SJCRH30 (cell line): Measurements from ENCODE around the gene GRIK3. TPM values are rescaled to one million over a fixed set of nuclear protein-coding genes. Genes with fewer than 3 reads are reported as not detected.
A peak's percentile ranks its signal among the peaks of the same experiment; 100 is the strongest.

Source experiments
- DNase-seq, 2 experiments: peaks; one replicate each; pipeline ENCODE4 v3.0.0-alpha.2; 2015 to 2020
- H3K27ac ChIP-seq: fragments of 250-450 bp; sonication (Bioruptor Pico); 2 replicates; pipeline ENCODE4 v1.5.1; 2020; ENCODE audit warnings: mild to moderate bottlenecking, moderate library complexity
- H3K27me3 ChIP-seq: fragments of 250-450 bp; sonication (Bioruptor Pico); 2 replicates; pipeline ENCODE4 v1.5.1; 2020; ENCODE audit warnings: mild to moderate bottlenecking, moderate library complexity
- H3K36me3 ChIP-seq: fragments of 250-450 bp; sonication (Bioruptor Pico); 2 replicates; pipeline ENCODE4 v1.5.1; 2020; ENCODE audit warnings: mild to moderate bottlenecking, moderate library complexity
- H3K4me1 ChIP-seq: fragments of 250-450 bp; sonication (Bioruptor Pico); 2 replicates; pipeline ENCODE4 v1.5.1; 2020; ENCODE audit warnings: mild to moderate bottlenecking, moderate library complexity
- H3K4me3 ChIP-seq: fragments of 250-450 bp; sonication (Bioruptor Pico); 2 replicates; pipeline ENCODE4 v1.5.1; 2020; ENCODE audit warnings: mild to moderate bottlenecking, moderate library complexity
- H3K9me3 ChIP-seq: fragments of 250-450 bp; sonication (Bioruptor Pico); replicated peaks from 2 replicates; pipeline ENCODE4 v1.5.1; 2020; ENCODE audit warnings: mild to moderate bottlenecking, moderate library complexity
- total RNA-seq: library from RNA; depleted of rRNA; stranded (reverse); fragments of >200 nt; shearing (Covaris generic); gene quantifications from 2 replicates; pipeline ENCODE4 v1.2.3, GENCODE V29; 2014

Gene GRIK3
- total RNA-seq, 1 experiment from 2014 or later = not detected

DNA sequence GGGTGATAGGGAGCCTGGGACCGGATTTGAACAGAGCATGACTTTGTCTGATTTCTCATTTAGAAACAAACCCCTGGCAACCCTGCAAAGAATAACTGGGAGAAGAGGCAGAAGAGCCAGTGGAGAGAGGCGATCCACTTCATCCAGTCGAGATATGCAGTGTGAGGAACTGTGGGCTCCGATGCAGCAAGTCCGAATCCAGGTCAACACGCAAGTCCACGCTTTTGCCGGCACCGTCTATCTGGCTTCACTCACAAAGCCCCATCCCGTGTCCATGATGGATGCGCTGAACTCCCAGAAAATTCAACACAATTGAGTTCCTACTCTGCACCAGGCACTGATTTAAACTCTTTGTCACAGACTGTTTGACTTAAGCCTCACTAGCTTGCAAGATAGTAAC lies 191.3 kb downstream of the GRIK3 start:
- no peaks in the 10 kb centered on the region for H3K4me1 ChIP-seq

DNA sequence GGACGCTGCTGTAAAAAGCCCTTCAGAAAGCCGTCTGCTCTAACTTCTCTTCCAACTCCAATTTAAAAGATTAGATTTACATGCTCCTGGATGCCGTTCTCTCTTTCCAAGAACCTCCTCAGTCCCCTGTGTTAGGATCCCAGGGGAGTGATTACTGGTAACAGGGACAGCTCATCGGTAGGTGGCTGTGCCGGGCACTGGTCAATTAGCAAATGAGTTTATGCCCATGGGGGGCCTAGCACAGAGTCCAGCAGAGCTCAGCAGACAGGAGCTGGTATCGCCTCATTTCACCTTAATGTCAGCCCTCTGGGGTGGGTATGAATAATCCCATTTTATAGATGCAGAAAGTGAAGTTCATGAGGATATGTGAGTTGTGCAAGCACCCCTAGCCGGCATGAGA lies 191.9 kb downstream of the GRIK3 start:
- Histone ChIP-seq H3K27me3 (peaks cover 18% of the 10 kb centered on the region), H3K4me3 (no peak overlapping the region), H3K9me3 (no peaks in the 10 kb centered on the region), H3K4me1 (no peaks in the 10 kb centered on the region), H3K27ac (no peak overlapping the region), H3K36me3 (no peaks in the 10 kb centered on the region)
- DNase-seq = no peak

More for the DNA sequence above, 191.3 kb downstream of the GRIK3 start:
- Histone ChIP-seq H3K27ac (no peak overlapping the region), H3K36me3 (no peaks in the 10 kb centered on the region), H3K9me3 (no peaks in the 10 kb centered on the region), H3K27me3 (peaks cover 18% of the 10 kb centered on the region), H3K4me3 (no peak overlapping the region)
- no peak for DNase-seq

DNA sequence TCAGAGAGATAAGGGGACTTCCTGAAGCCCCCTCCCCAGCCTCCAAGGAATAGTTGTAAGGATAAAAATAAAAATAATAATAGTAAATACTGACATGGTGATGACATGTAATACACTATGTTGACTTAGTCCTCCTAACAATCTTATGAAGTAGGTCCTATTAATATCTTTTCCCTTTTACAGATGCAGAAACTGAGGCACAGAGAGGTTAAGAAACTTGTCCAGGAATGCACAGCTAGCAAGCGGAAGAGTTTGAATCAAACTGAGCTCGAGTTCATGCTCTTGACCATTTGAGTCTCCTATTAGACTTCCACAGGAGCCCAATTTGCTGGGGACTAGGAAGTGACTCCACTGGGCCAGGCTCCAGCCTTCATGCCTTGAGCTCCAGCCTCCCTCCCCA lies 194.8 kb downstream of the GRIK3 start:
- no peaks in the 10 kb centered on the region for H3K36me3 ChIP-seq
- H3K4me3 ChIP-seq = no peak overlapping the region
- DNase-seq = no peak

DNA sequence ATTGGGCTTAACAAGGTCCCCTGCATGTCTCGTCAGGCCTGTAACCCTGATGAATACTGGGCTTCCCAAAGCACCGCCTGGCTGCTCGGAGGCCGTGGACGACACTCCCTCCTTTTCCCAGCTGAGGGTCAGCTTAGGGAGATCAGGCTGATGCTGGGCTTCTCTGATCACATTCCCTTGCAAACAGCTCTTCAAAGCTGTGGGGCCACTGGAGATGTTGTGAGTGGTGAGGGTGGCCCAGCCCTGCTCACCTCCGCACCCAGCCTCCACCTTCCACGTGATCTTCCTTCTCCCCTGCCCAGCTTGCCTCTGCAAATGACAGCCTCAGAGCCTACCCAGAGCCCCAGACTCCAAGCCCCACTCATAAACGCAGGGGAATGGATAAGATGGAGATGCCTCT lies 195.4 kb downstream of the GRIK3 start:
- no peak for DNase-seq
- H3K9me3 ChIP-seq = no peaks in the 10 kb centered on the region
- H3K4me3 ChIP-seq = no peak overlapping the region
- no peaks in the 10 kb centered on the region for H3K36me3 ChIP-seq
- no peak overlapping the region for H3K27ac ChIP-seq
- peaks cover 22% of the 10 kb centered on the region for H3K27me3 ChIP-seq
- no peaks in the 10 kb centered on the region for H3K4me1 ChIP-seq

More for the DNA sequence above, 194.8 kb downstream of the GRIK3 start:
- Histone ChIP-seq H3K4me1 (no peaks in the 10 kb centered on the region), H3K27ac (no peak overlapping the region), H3K9me3 (no peaks in the 10 kb centered on the region), H3K27me3 (peaks cover 22% of the 10 kb centered on the region)

DNA sequence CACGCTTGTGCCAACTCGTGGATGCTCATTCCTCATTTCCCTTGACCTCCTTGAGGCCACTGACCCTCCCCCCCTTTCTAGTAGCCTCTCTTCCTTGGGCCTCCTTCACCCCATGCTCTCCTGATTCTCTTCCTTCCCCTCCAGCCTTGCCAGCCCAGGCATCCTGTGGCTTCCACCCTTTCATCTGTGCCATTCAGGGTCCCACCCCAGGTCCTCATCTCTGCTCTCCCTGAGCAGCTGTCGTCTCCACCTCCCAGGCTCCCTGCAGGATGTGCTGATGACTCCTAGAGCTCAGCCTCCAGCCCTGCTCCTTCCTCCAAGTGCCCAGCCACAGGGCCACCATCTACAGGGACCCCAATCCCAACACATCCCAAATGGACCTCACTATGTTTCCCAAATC lies 197.4 kb downstream of the GRIK3 start:
- Histone ChIP-seq H3K9me3 (no peaks in the 10 kb centered on the region), H3K4me3 (no peak overlapping the region), H3K36me3 (no peaks in the 10 kb centered on the region), H3K27me3 (peaks cover 19% of the 10 kb centered on the region), H3K27ac (no peak overlapping the region), H3K4me1 (no peaks in the 10 kb centered on the region)
- DNase-seq = no peak

DNA sequence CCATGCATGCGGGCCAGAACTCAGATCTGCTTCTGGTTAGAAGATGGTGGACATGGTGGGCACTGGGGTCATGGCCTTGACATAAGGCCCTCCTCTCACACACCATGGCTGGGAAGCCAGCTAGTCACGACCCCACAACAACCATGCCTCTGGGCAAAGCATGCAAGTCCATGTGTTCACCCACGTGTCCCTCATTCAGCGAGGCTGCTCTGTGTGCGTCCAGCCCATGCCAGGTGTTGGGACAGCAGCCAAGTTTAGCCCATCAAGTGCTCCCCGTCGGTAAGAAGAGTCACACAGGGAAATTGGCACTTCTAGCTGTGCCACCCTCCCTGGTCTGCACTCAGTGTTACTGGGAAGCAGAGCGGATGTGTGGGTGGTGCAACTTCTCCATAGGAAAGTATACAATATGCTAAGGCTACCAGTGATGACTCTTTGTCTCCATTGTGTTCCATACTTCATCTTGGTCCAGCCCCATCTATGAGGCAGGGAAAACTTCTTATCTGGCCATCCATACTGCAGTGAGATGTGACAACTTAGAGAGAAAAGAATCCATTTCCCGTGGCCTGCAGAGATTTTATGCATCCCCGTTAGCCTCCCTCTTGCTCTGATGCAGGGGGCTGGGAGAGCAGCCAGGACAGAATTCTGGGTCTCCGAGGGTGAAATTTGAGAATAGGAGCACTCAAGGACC lies 198.0 kb downstream of the GRIK3 start:
- no peaks in the 10 kb centered on the region for H3K9me3 ChIP-seq
- no peaks in the 10 kb centered on the region for H3K36me3 ChIP-seq
- DNase-seq = no peak
- H3K4me1 ChIP-seq = no peaks in the 10 kb centered on the region
- no peak overlapping the region for H3K4me3 ChIP-seq
- H3K27ac ChIP-seq = no peak overlapping the region
- peaks cover 19% of the 10 kb centered on the region for H3K27me3 ChIP-seq

DNA sequence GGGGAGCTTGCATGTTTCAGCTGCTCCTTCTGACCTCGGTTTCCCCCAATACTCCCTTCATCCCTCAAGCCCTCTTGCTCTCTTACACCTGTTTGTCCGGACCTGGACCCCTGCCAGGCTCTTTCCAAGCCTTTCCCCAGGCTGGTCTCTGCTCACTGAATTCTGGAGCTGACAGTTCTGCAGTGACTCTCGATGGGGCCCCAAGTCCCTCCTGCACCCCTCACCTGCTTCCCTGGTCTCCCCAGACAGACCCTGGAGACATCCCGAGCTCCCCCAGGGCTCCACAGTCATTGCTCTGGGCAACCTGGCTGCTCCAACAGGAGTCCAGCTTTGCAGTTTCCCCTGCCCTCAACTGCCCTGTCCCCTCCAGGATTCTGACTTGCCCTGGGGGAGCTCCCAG lies 198.6 kb downstream of the GRIK3 start:
- Histone ChIP-seq H3K27me3 (peaks cover 26% of the 10 kb centered on the region), H3K27ac (no peak overlapping the region), H3K4me1 (no peaks in the 10 kb centered on the region), H3K4me3 (no peak overlapping the region), H3K9me3 (no peaks in the 10 kb centered on the region), H3K36me3 (no peaks in the 10 kb centered on the region)
- DNase-seq = no peak

DNA sequence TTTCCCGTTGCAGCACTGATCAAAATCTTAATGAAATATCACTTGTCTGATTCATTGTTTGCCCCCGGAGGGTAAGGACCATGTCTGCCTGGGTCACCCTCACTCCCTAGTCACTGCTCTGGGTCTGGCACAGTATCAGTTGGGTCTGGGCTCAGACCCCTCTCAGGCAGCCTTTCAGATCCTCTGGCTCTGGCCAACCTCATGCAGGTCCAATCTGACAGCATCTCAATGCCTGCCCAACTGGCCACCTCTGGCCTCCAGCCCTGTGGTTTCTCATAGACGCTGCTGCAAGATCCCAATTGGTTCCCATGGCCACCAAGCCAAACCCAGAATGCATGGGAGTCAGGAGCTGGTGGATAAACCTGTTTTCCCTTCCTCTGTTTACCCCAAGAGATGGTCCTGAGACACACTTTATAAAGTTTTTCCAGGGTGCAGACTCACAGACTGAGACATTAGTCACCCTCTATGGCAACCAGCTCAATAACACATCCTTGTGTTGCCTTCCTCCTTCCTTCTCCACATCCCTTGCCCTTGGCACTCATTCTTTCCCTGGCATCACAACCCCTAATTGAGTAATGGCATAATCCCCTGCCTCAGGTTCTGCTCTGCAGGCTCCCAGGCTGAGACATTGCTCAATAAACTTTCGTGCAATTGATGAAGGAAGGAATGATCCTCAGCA lies 199.2 kb downstream of the GRIK3 start:
- no peak for DNase-seq

DNA sequence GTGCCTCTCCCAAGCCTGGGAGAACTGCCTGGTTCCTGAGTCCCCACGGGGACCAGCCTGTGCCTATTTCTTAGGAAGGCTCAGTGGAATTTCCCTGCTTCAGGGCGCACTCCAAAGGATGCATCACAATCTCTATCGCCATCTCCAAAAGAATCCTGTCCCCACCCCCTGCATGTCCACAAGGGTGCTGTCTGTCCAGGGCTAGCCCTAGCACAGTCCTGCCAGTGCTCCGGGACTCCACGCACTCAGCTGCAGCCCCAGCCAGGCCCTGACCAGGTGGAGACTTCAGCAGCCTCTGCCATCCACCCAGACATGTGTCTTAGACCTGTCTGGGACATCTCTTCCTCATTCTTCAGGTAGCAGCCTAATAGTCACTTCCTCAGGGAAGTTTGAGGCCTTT lies 199.7 kb downstream of the GRIK3 start:
- no peaks in the 10 kb centered on the region for H3K9me3 ChIP-seq
- H3K27ac ChIP-seq = no peak overlapping the region
- no peaks in the 10 kb centered on the region for H3K36me3 ChIP-seq
- no peaks in the 10 kb centered on the region for H3K4me1 ChIP-seq
- no peak overlapping the region for H3K4me3 ChIP-seq
- peaks cover 26% of the 10 kb centered on the region for H3K27me3 ChIP-seq
- DNase-seq = no peak

More for the DNA sequence above, 199.2 kb downstream of the GRIK3 start:
- Histone ChIP-seq H3K27ac (no peak overlapping the region), H3K4me3 (no peak overlapping the region), H3K4me1 (no peaks in the 10 kb centered on the region), H3K9me3 (no peaks in the 10 kb centered on the region), H3K27me3 (peaks cover 26% of the 10 kb centered on the region), H3K36me3 (no peaks in the 10 kb centered on the region)

DNA sequence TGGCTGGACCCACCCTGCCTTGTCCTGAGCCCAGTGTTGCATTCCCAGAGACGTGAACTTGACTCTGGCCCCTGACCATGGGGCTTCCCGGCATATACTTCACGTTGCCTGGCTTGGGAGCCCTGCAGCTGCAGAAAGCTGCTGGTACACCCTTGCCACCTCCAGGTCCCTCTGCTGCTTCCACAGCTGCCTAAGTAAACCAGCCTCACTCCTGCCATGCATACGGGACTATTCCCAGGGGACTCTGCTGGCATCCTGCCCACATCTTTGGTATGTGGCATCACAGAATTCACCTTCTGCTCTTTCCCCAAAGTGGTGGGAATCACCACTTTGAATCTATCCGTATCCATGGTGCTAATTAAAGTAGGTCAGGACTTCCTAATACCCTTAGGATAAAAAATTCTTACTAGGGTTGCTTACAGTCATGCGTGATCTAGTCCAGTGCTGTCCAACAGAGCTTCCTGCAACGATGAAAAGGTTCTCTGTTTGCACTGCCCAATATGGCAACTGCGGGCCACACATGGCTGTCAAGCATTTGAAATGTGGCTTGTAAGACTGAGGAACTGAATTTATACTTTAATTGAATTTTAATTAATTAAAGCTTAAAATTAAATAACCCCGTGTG lies 203.0 kb downstream of the GRIK3 start:
- Histone ChIP-seq H3K27me3 (peaks cover 24% of the 10 kb centered on the region), H3K4me3 (no peak overlapping the region), H3K9me3 (no peaks in the 10 kb centered on the region), H3K4me1 (no peaks in the 10 kb centered on the region), H3K36me3 (no peaks in the 10 kb centered on the region), H3K27ac (no peak overlapping the region)
- peak; percentile 37 to 41 for DNase-seq

DNA sequence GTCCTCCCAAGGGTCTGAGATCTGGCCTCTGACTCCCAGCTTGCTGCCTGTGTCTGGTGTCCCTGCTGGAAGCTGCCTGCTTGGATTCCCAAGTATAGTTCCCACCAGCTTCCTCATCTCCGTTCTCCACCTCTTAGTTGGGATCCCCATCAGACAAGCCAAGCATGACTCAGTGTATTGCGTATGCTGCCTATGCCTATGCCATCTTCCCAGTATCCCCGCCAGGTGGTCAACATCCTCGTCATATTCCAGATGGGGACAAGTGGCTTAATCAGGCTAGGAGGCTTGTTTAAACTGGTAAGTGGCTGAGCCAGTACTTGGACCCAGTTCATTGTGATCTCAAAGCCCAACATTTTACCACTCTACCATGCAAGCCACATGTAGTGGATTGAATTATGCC lies 204.4 kb downstream of the GRIK3 start:
- no peaks in the 10 kb centered on the region for H3K9me3 ChIP-seq
- no peaks in the 10 kb centered on the region for H3K4me1 ChIP-seq
- DNase-seq = no peak
- no peaks in the 10 kb centered on the region for H3K36me3 ChIP-seq
- peaks cover 21% of the 10 kb centered on the region for H3K27me3 ChIP-seq
- H3K4me3 ChIP-seq = no peak overlapping the region
- H3K27ac ChIP-seq = no peak overlapping the region

DNA sequence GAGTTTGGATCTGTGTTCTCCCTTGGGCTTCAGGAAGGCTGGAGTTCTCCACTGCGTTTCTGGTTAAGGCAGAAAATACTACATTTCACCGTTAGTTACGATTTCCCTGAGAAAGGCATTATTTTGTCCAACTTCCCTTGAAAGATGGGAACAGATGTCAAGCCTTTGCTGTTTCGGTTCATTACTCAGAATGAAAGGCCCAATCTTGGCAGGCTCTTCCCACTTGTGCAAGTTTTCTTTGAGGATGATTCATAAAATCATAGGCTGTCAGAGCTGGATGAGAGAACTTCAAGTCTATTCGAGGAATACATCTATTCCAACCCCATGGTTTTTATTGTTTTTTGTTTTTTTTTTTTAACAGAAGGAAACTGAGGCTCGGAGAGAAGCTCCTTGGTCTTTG lies 205.2 kb downstream of the GRIK3 start:
- Histone ChIP-seq H3K9me3 (no peaks in the 10 kb centered on the region), H3K4me1 (no peaks in the 10 kb centered on the region), H3K4me3 (no peak overlapping the region), H3K27ac (no peak overlapping the region), H3K36me3 (no peaks in the 10 kb centered on the region), H3K27me3 (peaks cover 27% of the 10 kb centered on the region)
- peak in 1 of 2 experiments; percentile 25 for DNase-seq

DNA sequence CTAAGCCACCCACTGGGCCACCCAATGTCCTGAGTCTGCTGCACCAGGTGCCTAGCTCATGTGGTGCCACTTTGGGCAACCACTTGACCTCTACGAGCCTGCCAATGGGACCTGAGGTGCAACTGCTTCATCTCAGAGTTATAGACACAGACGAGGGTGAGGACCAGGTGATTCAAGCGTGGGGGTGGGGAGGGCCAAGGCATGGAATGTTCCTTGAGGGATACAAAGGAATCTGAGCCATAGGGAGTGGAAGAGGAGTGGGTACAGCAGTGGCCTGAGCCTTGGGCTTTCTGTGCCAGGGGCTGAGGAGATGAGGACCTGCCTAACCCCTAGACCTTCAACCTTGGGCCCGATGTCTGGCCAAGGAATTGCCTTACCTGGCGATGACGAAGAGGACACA lies 209.1 kb downstream of the GRIK3 start:
- Histone ChIP-seq H3K27me3 (peaks cover 27% of the 10 kb centered on the region), H3K36me3 (no peaks in the 10 kb centered on the region), H3K27ac (no peak overlapping the region), H3K4me3 (no peak overlapping the region), H3K9me3 (no peaks in the 10 kb centered on the region), H3K4me1 (no peaks in the 10 kb centered on the region)
- no peak for DNase-seq

DNA sequence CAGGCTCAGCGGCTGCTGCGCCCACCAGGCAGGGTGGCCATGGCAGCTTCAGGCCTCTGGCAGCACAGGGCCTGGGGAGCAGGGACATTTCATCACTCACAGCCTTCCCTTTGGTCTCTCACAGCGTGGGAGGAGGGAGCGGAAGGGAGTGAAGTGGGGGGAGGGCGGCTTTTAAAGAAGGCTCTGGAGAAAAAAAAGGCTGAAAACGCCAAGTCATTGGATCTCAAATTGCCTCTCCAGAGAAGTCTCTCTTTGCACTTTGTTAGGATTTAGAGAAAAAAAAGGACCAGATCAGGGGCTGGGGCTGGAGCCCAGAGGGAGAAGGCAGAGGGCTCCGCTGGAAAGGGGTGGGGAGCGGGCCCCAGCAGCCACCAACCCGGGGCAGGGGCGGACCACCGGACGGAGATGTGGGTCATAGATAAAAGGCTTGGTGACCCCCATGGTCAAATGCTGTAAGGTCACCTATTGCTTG lies 209.9 kb downstream of the GRIK3 start:
- Histone ChIP-seq H3K27me3 (peaks cover 27% of the 10 kb centered on the region), H3K4me3 (no peak overlapping the region), H3K36me3 (no peaks in the 10 kb centered on the region), H3K9me3 (no peaks in the 10 kb centered on the region), H3K27ac (no peak overlapping the region), H3K4me1 (no peaks in the 10 kb centered on the region)
- no peak for DNase-seq

DNA sequence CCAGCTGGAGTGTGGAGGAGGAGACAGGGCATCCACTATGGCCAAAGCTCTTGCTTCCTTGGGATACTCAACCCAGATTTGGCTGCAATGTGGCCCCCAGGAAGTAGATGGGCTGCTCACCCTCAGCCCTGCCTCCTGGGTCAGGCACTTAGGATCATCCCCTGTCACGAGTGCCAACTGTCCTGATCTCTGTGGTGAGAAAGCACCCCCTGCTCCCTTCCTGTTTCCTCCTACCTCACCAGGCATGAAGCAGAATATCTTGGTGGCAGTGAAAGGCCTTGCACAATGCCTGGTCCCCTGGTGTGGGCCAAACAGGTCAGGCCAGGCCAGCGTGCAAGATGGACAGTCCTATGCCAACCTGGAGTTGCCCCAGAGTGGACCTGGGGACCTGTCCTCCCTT lies 211.7 kb downstream of the GRIK3 start:
- peaks cover 30% of the 10 kb centered on the region for H3K27me3 ChIP-seq
- H3K9me3 ChIP-seq = no peaks in the 10 kb centered on the region
- DNase-seq = no peak
- H3K27ac ChIP-seq = no peak overlapping the region
- H3K4me3 ChIP-seq = no peak overlapping the region
- no peaks in the 10 kb centered on the region for H3K4me1 ChIP-seq
- H3K36me3 ChIP-seq = no peaks in the 10 kb centered on the region
